Subcutaneous adipose tissue (tissue), 4 donors: Measurements from ENCODE around the gene RBFA. TPM values are rescaled to one million over a fixed set of nuclear protein-coding genes. Genes with fewer than 3 reads are reported as not detected.

Source experiments
- CTCF ChIP-seq: fragments of 450-650 bp; IDR thresholded peaks from one replicate; pipeline ENCODE4 v1.5.1; 2016; ENCODE audit warnings: low read depth, mild to moderate bottlenecking, control low read depth, antibody characterized with exemption, moderate library complexity
- total RNA-seq, 4 donors: library from RNA; depleted of rRNA; stranded (reverse); fragments of >200 nt; gene quantifications; one replicate each; pipeline ENCODE4 v1.1.0, GENCODE V29; 2016

The RBFA gene
- 10 to 100 TPM; 27.4 to 51.1 (median 37.8) TPM for total RNA-seq

GRCh38 chr18:80034068-80034851, at the start of gene RBFA:
Gene RBFA (plus strand): TSS chr18:80034434. CDS start chr18:80034496, 62 bp downstream.
- no peak for TF ChIP-seq CTCF

DNA sequence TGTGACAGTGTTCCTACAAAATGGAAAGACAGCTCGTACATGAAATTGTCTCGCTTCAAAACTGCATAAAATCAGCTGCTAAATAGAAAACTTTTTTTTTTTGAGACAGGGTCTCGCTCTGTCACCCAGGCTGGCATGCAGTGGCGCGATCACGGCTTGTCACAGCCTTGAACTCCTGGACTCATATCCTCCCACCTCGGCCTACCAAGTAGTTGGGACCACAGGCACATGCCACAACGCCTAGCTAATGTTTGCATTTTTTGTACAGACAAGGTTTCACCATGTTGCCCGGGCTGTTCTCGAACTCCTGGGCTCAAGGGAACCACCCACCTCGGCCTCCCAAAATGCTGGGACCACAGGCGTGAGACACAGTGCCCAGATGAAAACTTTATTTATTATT, 49.1 kb upstream of the RBFA start:
- no peak for TF ChIP-seq CTCF

DNA sequence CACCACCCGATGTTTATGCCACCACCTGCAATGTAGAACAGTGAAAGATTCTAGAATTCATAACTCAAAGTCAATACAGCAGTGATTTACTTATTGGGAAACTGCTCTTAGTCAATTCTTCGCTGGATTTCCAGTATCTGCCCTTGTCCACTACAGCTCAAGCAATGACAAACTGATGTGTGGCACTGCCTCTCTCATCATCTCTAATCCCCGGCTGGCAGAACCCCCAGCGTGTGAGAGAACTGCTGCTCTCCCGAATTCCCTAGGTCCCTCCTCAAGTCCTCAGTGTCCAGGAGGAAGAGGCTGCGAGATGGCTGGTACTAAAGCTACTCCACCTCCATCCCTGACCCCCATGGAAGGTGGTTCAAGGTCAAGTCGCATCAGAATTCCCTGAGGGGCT, 47.5 kb upstream of the RBFA start:
- TF ChIP-seq CTCF: no peak

- no peak for TF ChIP-seq CTCF
Measured at GRCh38 chr18:79987566-79987965, 46.7 kb upstream of the RBFA start.

DNA sequence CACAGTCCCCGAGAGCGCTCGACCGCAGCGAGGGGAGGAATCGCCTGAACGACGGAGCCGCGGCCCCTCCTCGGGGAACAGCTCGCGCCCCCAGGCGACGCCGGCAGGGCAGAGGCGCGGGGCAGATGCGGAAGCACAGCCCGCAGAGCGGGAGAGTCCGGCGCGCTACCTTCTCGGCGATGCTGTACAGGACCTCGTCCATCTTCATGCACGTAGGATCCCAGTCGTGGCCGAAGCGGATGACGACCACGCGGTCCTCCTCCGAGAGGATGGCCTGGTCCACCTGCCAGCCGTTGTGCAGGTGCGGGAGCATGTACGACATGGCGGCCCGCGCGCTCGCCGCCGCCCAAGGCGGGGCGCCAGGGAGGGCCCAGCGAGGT, 46.2 kb upstream of the RBFA start:
- TF ChIP-seq CTCF: no peak

DNA sequence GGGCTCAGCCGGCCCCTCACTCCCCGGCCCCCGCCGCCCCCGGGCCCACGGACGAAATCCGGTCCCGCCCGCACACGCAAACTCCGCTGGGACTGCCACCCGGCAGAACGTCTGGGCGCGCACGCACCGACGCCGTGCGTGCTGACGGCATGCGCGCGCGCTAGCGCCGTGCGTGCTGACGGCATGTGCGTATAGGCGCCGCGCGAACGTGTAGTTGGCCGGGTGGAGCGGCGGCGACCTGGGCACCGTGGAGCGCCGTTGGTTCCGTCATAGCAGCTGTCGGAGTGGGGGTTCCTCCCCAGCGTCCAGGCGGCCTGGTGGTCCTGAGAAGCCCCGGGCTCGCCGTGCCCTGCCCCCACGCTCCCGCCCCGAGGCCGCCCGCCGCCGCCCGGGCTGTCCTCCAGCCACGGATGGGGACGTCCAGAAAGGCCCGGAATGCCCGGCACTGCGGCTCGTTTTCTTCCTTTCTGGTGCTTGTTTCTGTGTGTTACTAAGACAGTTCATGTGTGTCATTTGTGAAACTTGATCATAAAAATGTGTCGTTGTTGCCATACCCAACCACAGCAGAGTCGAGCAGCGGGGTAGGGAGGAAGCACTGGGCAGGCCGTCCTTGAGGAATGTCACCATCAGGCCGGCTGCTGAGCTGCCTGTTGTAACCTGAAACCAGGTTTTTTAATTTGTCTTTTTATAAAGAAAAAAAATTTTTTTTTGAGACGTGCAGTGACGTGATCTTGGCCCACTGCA, 45.6 kb upstream of the RBFA start, which contains the start of gene TXNL4A:
TXNL4A (minus strand) TSS at position 113 of the 744 bp plus-strand sequence. CDS start 171 bp downstream, outside the sequence.
- no peak for TF ChIP-seq CTCF

DNA sequence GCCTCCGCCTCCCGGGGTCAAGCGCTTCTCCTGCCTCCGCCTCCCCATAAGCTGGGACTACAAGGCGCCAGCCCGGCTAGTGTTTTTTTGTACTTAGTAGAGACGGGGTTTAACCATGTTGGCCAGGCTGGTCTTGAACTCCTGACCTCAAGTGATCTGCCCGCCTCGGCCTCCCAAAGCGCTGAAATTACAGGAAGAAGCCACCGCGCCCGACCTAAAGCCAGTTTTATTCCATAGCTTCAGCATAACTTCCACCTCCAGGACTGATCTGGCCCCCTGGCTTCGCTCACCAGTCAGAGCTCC, 45.1 kb upstream of the RBFA start:
- TF ChIP-seq CTCF: no peak
